Neuronal stem cell (in vitro differentiated cells): Measurements from ENCODE around the gene XRCC5.

Source experiments
- DNase-seq: peaks from one replicate; pipeline ENCODE4 v3.0.0-alpha.2; 2013; ENCODE audit warnings: low spot score
- H2AFZ ChIP-seq: one replicate; pipeline ENCODE4 v1.6.1; 2013; ENCODE audit warnings: mild to moderate bottlenecking, low read length, inconsistent platforms
- H2AK5ac ChIP-seq: 2 replicates; pipeline ENCODE4 v1.6.1; 2013; ENCODE audit warnings: low read depth, mild to moderate bottlenecking, inconsistent platforms, low read length, moderate library complexity, mixed read lengths
- H2BK120ac ChIP-seq: 2 replicates; pipeline ENCODE4 v1.6.1; 2013; ENCODE audit warnings: low read depth, mild to moderate bottlenecking, inconsistent platforms, low read length, moderate library complexity, mixed read lengths
- H2BK12ac ChIP-seq: one replicate; pipeline ENCODE4 v1.6.1; 2013; ENCODE audit warnings: low read length, inconsistent platforms
- H2BK15ac ChIP-seq: 2 replicates; pipeline ENCODE4 v1.6.1; 2013; ENCODE audit warnings: mild to moderate bottlenecking, low read length, inconsistent platforms, mixed read lengths
- H2BK5ac ChIP-seq: one replicate; pipeline ENCODE4 v1.6.1; 2013; ENCODE audit warnings: inconsistent platforms, mild to moderate bottlenecking, low read length, moderate library complexity
- H3K14ac ChIP-seq: one replicate; pipeline ENCODE4 v1.6.1; 2013; ENCODE audit warnings: low read length, inconsistent platforms
- H3K18ac ChIP-seq: 2 replicates; pipeline ENCODE4 v1.6.1; 2013; ENCODE audit warnings: low read length, inconsistent platforms
- H3K23ac ChIP-seq: 2 replicates; pipeline ENCODE4 v1.6.1; 2013; ENCODE audit warnings: low read depth, mild to moderate bottlenecking, mixed read lengths, low read length, inconsistent platforms; ENCODE audit not compliant: poor library complexity
- H3K27ac ChIP-seq: replicated peaks from 3 replicates; pipeline ENCODE4 v1.5.1; 2013; ENCODE audit warnings: low read length, inconsistent platforms
- H3K27me3 ChIP-seq, 3 experiments: 2 replicates each; pipeline ENCODE4 v1.6.1; 2013; ENCODE audit warnings: low read length in 3 of 3, mild to moderate bottlenecking in 2 of 3, inconsistent platforms in 1 of 3, low read depth in 1 of 3, mixed read lengths in 1 of 3, moderate library complexity in 1 of 3; ENCODE audit not compliant: control insufficient read depth in 3 of 3, insufficient read depth in 3 of 3
- H3K36me3 ChIP-seq, 2 donors: replicated peaks in 1 of 2; 2 replicates each; pipeline ENCODE4 v1.6.1; 2013; ENCODE audit warnings: low read length in 2 of 2; ENCODE audit not compliant: control insufficient read depth in 2 of 2, insufficient read depth in 2 of 2
- H3K4ac ChIP-seq: 2 replicates; pipeline ENCODE4 v1.6.1; 2013; ENCODE audit warnings: inconsistent platforms, mild to moderate bottlenecking, low read length, moderate library complexity
- H3K4me1 ChIP-seq, 2 donors: 1 replicate in 1 of 2; 2 replicates in 1 of 2; pipeline ENCODE4 v1.6.1; 2013; ENCODE audit warnings: low read length in 2 of 2, low read depth in 1 of 2; ENCODE audit not compliant: control insufficient read depth in 2 of 2, insufficient read depth in 1 of 2
- H3K4me2 ChIP-seq: one replicate; pipeline ENCODE4 v1.6.1; 2013; ENCODE audit warnings: mild to moderate bottlenecking, low read length, inconsistent platforms; ENCODE audit not compliant: insufficient read depth, poor library complexity, severe bottlenecking
- H3K4me3 ChIP-seq, 2 donors: 2 replicates each; pipeline ENCODE4 v1.5.1; 2013; ENCODE audit warnings: low read length in 2 of 2, mild to moderate bottlenecking in 2 of 2, inconsistent platforms in 1 of 2, moderate library complexity in 1 of 2
- H3K79me1 ChIP-seq: one replicate; pipeline ENCODE4 v1.6.1; 2013; ENCODE audit warnings: low read depth, mild to moderate bottlenecking, inconsistent platforms, low read length, moderate library complexity
- H3K9ac ChIP-seq: one replicate; pipeline ENCODE4 v1.6.1; 2013; ENCODE audit warnings: mild to moderate bottlenecking, low read depth, low read length, inconsistent platforms; ENCODE audit not compliant: poor library complexity
- H3K9me3 ChIP-seq, 2 donors: replicated peaks in 1 of 2; 2 replicates each; pipeline versions ENCODE3 to v1.6.1; 2013; ENCODE audit warnings: low read length in 2 of 2, mild to moderate bottlenecking in 2 of 2, inconsistent platforms in 1 of 2, low read depth in 1 of 2, mixed read lengths in 1 of 2, moderate library complexity in 1 of 2; ENCODE audit not compliant: control insufficient read depth in 2 of 2, insufficient read depth in 1 of 2
- H4K8ac ChIP-seq: one replicate; pipeline ENCODE4 v1.6.1; 2013; ENCODE audit warnings: low read depth, mild to moderate bottlenecking, inconsistent platforms, low read length, moderate library complexity
- H4K91ac ChIP-seq: one replicate; pipeline ENCODE4 v1.6.1; 2013; ENCODE audit warnings: low read length, low read depth, mild to moderate bottlenecking, inconsistent platforms; ENCODE audit not compliant: poor library complexity
- WGBS, 2 donors: extraction: QIAGEN DNeasy Blood & Tissue Kit; methylation state at CpG; one replicate each; pipeline ENCODE4 v1.1.7; 2013; ENCODE audit warnings: missing lambda C conversion rate in 2 of 2, mixed read lengths in 1 of 2; ENCODE audit not compliant: insufficient read length in 2 of 2, insufficient replicate concordance in 1 of 2; ENCODE audit errors: extremely low coverage in 2 of 2; 5-methylcytosine and 5-hydroxymethylcytosine counted together

Gene XRCC5

GRCh38 chr2:216160786-216161185 lies 51.6 kb downstream of the XRCC5 start:
- Histone ChIP-seq H3K23ac (no peak overlapping the region), H2AK5ac (no peak overlapping the region), H3K27me3 (no peaks in the 10 kb centered on the region), H3K4me1 (no peaks in the 10 kb centered on the region), H3K9me3 (no peaks in the 10 kb centered on the region), H2BK120ac (no peak overlapping the region), H4K8ac (no peak overlapping the region), H3K9ac (no peak overlapping the region), H4K91ac (no peak overlapping the region), H2BK15ac (no peak overlapping the region), H3K27ac (no peak overlapping the region), H3K79me1 (no peaks in the 10 kb centered on the region), H2AFZ (no peak overlapping the region), H2BK12ac (no peak overlapping the region), H2BK5ac (no peak overlapping the region), H3K4me2 (no peak overlapping the region), H3K18ac (no peak overlapping the region), H3K4me3 (no peak overlapping the region), H3K4ac (no peak overlapping the region), H3K36me3 (peaks cover 42 to 100% of the 10 kb centered on the region in 2 donors), H3K14ac (no peak overlapping the region)
- no peak for DNase-seq
- WGBS, 2 donors = no CpG with 5 or more reads among the region's 4 CpGs

- no peaks in the 10 kb centered on the region for H3K4me1 ChIP-seq
- H2BK120ac ChIP-seq = no peak overlapping the region
- H4K91ac ChIP-seq = no peak overlapping the region
- no peak overlapping the region for H3K9ac ChIP-seq
- no peak overlapping the region for H2BK12ac ChIP-seq
- H3K4me3 ChIP-seq = no peak overlapping the region
- H3K27ac ChIP-seq = no peak overlapping the region
- H4K8ac ChIP-seq = no peak overlapping the region
- H2BK5ac ChIP-seq = no peak overlapping the region
- H3K36me3 ChIP-seq = peaks cover 33 to 100% of the 10 kb centered on the region in 2 donors
- H2AK5ac ChIP-seq = no peak overlapping the region
- no peak overlapping the region for H2BK15ac ChIP-seq
- H3K27me3 ChIP-seq = no peaks in the 10 kb centered on the region
- no peak overlapping the region for H3K4ac ChIP-seq
- H3K23ac ChIP-seq = no peak overlapping the region
- no CpG with 5 or more reads among the region's 4 CpGs for WGBS, 2 donors
- H3K9me3 ChIP-seq = no peaks in the 10 kb centered on the region
- H3K18ac ChIP-seq = no peak overlapping the region
- H2AFZ ChIP-seq = no peak overlapping the region
- H3K4me2 ChIP-seq = no peak overlapping the region
- no peaks in the 10 kb centered on the region for H3K79me1 ChIP-seq
- DNase-seq = no peak
- no peak overlapping the region for H3K14ac ChIP-seq
Observed at GRCh38 chr2:216161967-216162366, 52.8 kb downstream of the XRCC5 start.

GRCh38 chr2:216163518-216163917 lies 54.4 kb downstream of the XRCC5 start:
- no peak overlapping the region for H3K4me2 ChIP-seq
- H2BK12ac ChIP-seq = no peak overlapping the region
- no peak overlapping the region for H2BK15ac ChIP-seq
- no peak for DNase-seq
- no peaks in the 10 kb centered on the region for H3K9me3 ChIP-seq
- no peak overlapping the region for H3K18ac ChIP-seq
- H3K9ac ChIP-seq = no peak overlapping the region
- no CpG with 5 or more reads among the region's 4 CpGs for WGBS, 2 donors
- H2BK5ac ChIP-seq = no peak overlapping the region
- no peak overlapping the region for H3K4me3 ChIP-seq
- no peak overlapping the region for H4K8ac ChIP-seq
- H4K91ac ChIP-seq = no peak overlapping the region
- H3K27ac ChIP-seq = no peak overlapping the region
- no peak overlapping the region for H3K14ac ChIP-seq
- no peak overlapping the region for H3K23ac ChIP-seq
- no peak overlapping the region for H2BK120ac ChIP-seq
- H3K4me1 ChIP-seq = no peaks in the 10 kb centered on the region
- H2AK5ac ChIP-seq = no peak overlapping the region
- no peaks in the 10 kb centered on the region for H3K27me3 ChIP-seq
- H2AFZ ChIP-seq = no peak overlapping the region
- H3K36me3 ChIP-seq = peaks cover 35 to 100% of the 10 kb centered on the region in 2 donors
- H3K4ac ChIP-seq = no peak overlapping the region
- no peaks in the 10 kb centered on the region for H3K79me1 ChIP-seq

GRCh38 chr2:216164087-216164486 lies 54.9 kb downstream of the XRCC5 start:
- DNase-seq = no peak
- Histone ChIP-seq H2BK5ac (no peak overlapping the region), H3K14ac (no peak overlapping the region), H3K4me3 (no peak overlapping the region), H3K4me1 (no peaks in the 10 kb centered on the region), H4K91ac (no peak overlapping the region), H2BK12ac (no peak overlapping the region), H3K4ac (no peak overlapping the region), H4K8ac (no peak overlapping the region), H3K27ac (no peak overlapping the region), H3K27me3 (no peaks in the 10 kb centered on the region), H3K18ac (no peak overlapping the region), H3K9me3 (no peaks in the 10 kb centered on the region), H2AK5ac (no peak overlapping the region), H2BK15ac (no peak overlapping the region), H3K36me3 (peaks cover 38 to 100% of the 10 kb centered on the region in 2 donors), H2BK120ac (no peak overlapping the region), H3K79me1 (no peaks in the 10 kb centered on the region), H3K9ac (no peak overlapping the region), H2AFZ (no peak overlapping the region), H3K4me2 (no peak overlapping the region), H3K23ac (no peak overlapping the region)
- WGBS, 2 donors = no CpG with 5 or more reads among the region's 5 CpGs
